ENCODE results near the gene GNG2. TPM values are rescaled to one million over a fixed set of nuclear protein-coding genes. Genes with fewer than 3 reads are reported as not detected.

GNG2 gene
- total and polyA plus RNA-seq, 10 of the 15 experiments (the other 5 are each of a cell fraction or from before 2014, with no cell fraction given) = 31.6 to 114 (median 66.4) TPM

- peak; percentile 25; the same call in 2 of the 3 replicates for ATAC-seq
- Histone ChIP-seq H2AFZ (ENCODE audit: control insufficient read depth, low read depth, low read length) (no peak overlapping the region; the same call in 1 of the 2 replicates), H3K9me3 (replicated peaks; ENCODE audit: control insufficient read depth, insufficient read depth, low read length) (no peaks in the 10 kb centered on the region; the same call in 1 of the 3 replicates), H3K79me2 (ENCODE audit: control insufficient read depth, insufficient read depth, low read length) (peaks cover 1% of the 10 kb centered on the region), H3K9ac (ENCODE audit: control insufficient read depth, insufficient read depth, low read length) (no peak overlapping the region), H3K27me3 (replicated peaks in 1 of 2; ENCODE audit: control insufficient read depth in 2 of 2, insufficient read depth in 2 of 2, low read length in 1 of 2) (no peaks in the 10 kb centered on the region), H3K36me3 (ENCODE audit: control insufficient read depth in 2 of 2, insufficient read depth in 2 of 2, low read length in 1 of 2) (peaks cover 0 to 4% of the 10 kb centered on the region in 2 experiments; a peak in 2 of 4 replicates), H3K27ac (ENCODE audit: control insufficient read depth, insufficient read depth) (no peak overlapping the region), H4K20me1 (ENCODE audit: control insufficient read depth, insufficient read depth) (no peaks in the 10 kb centered on the region), H3K4me1 (ENCODE audit: control insufficient read depth, insufficient read depth, low read length) (peaks cover 3% of the 10 kb centered on the region), H3K4me2 (ENCODE audit: control insufficient read depth, insufficient read depth) (peak overlapping the region; percentile 22; the same call in 1 of the 2 replicates), H3K4me3 (no peak overlapping the region)
- no TSS peak for BruUV-seq (replicated peaks)
- ChIA-PET RAD21 (ENCODE audit: unreplicated experiment) (interaction anchor here (0.8 to 2.8 kb wide), 3 partner anchors 9 to 46 kb away, joined by 3 to 12 read pairs (median 4); partner anchors contain the start of gene GNG2), CTCF (interaction anchor here (1.3 kb wide), 3 partner anchors 14 to 89 kb away, joined by 3 to 7 read pairs (median 3); no protein-coding TSS in a partner anchor), POLR2A (interaction anchor here (0.6 to 1.3 kb wide), 3 partner anchors 21 to 1948 kb away, joined by 3 to 8 read pairs (median 3); no protein-coding TSS in a partner anchor), SMC1A (ENCODE audit: uncharacterized antibody, unreplicated experiment) (interaction anchor here (0.9 to 1.5 kb wide), 7 partner anchors 11 to 61 kb away, joined by 3 to 6 read pairs (median 4); no protein-coding TSS in a partner anchor)
- DNase-seq (ENCODE audit: low read depth, low spot score) = no peak
- intact Hi-C loops (cut with micrococcal nuclease; ENCODE audit: unreplicated experiment) = no loop called here
- TF ChIP-seq NRF1 (conservative IDR thresholded peaks at IDR 0.05; ENCODE audit: low read depth, low read length) = no peak
- no peak for TF ChIP-seq NFIC (IDR thresholded peaks at IDR 0.05; ENCODE audit: low read depth, low read length)
- no peak for TF ChIP-seq CBX5 (IDR thresholded peaks at IDR 0.05; ENCODE audit: low read depth)
- TF ChIP-seq ZBTB11 (CRISPR knock-in tag; IDR thresholded peaks at IDR 0.05) = no peak
- TF ChIP-seq CEBPB (IDR thresholded peaks at IDR 0.05; ENCODE audit: borderline replicate concordance in 1 of 2, low read depth in 2 of 2, low read length in 2 of 2) = no peak
- TF ChIP-seq, protein P1, sequence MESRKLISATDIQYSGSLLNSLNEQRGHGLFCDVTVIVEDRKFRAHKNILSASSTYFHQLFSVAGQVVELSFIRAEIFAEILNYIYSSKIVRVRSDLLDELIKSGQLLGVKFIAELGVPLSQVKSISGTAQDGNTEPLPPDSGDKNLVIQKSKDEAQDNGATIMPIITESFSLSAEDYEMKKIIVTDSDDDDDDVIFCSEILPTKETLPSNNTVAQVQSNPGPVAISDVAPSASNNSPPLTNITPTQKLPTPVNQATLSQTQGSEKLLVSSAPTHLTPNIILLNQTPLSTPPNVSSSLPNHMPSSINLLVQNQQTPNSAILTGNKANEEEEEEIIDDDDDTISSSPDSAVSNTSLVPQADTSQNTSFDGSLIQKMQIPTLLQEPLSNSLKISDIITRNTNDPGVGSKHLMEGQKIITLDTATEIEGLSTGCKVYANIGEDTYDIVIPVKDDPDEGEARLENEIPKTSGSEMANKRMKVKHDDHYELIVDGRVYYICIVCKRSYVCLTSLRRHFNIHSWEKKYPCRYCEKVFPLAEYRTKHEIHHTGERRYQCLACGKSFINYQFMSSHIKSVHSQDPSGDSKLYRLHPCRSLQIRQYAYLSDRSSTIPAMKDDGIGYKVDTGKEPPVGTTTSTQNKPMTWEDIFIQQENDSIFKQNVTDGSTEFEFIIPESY (IDR thresholded peaks at IDR 0.05) = no peak
- FAIRE-seq = no peak
- WGBS (ENCODE audit: insufficient coverage, insufficient replicate concordance, low lambda C conversion rate, missing lambda C conversion rate) = 98% methylated on average over 2 of the region's 2 CpGs
- in situ Hi-C loops (cut with MboI) = no loop called here
Measured at GRCh38 chr14:51889851-51890250, 29.4 kb downstream of the GNG2 start.
